HepG2 (cell line): Measurements from ENCODE around the gene MFAP2. TPM values are rescaled to one million over a fixed set of nuclear protein-coding genes. Genes with fewer than 3 reads are reported as not detected.

Experiments
- ATAC-seq: fragments of 200-7000 bp; cut with Tn5 transposase; 3 replicates; pipeline ENCODE4 v1.9.1; 2020; ENCODE audit warnings: mild to moderate bottlenecking, moderate library complexity
- BruUV-seq: library from RNA; stranded (reverse); fragments of 400-500 nt; replicated peaks from 2 replicates; lab custom pipeline; 2021; lab: Mats Ljungman, UMichigan
- CTCF ChIA-PET: fragments of 300-600 bp; formaldehyde crosslinking; extraction: SDS; loops from one replicate; lab custom pipeline; 2021; ENCODE audit warnings: low total read pairs, inconsistent platforms, low intra/inter-chr PET ratio; lab: Yijun Ruan, JAX
- POLR2A ChIA-PET: fragments of 350-600 bp; sonication (Branson Sonifier 250); formaldehyde crosslinking; loops from one replicate; lab custom pipeline; 2020; ENCODE audit warnings: antibody characterized with exemption, inconsistent platforms; lab: Yijun Ruan, JAX
- DNase-seq: peaks from one replicate; pipeline ENCODE4 v3.0.0-alpha.2; 2015; ENCODE audit warnings: low spot score
- FAIRE-seq: peaks from 3 replicates; lab custom pipeline; 2011; peaks lifted over from hg19 to GRCh38; lab: Jason Lieb, UNC
- H2AFZ ChIP-seq: one replicate; pipeline ENCODE4 v1.6.1; 2011; ENCODE audit warnings: low read length, inconsistent platforms
- H3K27ac ChIP-seq: fragments of 300-600 bp; 3 replicates; pipeline ENCODE4 v1.8.0; 2011; ENCODE audit warnings: mixed run types, mild to moderate bottlenecking, mixed read lengths, low read length, inconsistent platforms; ENCODE audit not compliant: insufficient read depth; ENCODE audit errors: extremely low read length
- H3K27me3 ChIP-seq, 2 experiments: fragments of 200-600 bp in 1 of 2; 2 replicates in 1 of 2; 3 replicates in 1 of 2; pipeline versions ENCODE4 v1.6.0 to v1.8.0; 2011; ENCODE audit warnings: low read length in 2 of 2, mild to moderate bottlenecking in 2 of 2, moderate library complexity in 2 of 2, inconsistent platforms in 1 of 2; ENCODE audit not compliant: insufficient read depth in 2 of 2, control insufficient read depth in 1 of 2
- H3K36me3 ChIP-seq, 2 experiments: fragments of 200-600 bp in 1 of 2; replicated peaks in 1 of 2; 2 replicates in 1 of 2; 3 replicates in 1 of 2; pipeline versions ENCODE4 v1.5.1 to v1.8.0; 2011; ENCODE audit warnings: low read length in 2 of 2, inconsistent platforms in 1 of 2; ENCODE audit not compliant: insufficient read depth in 2 of 2, control insufficient read depth in 1 of 2
- H3K4me1 ChIP-seq: 2 replicates; pipeline ENCODE4 v1.5.1; 2012; ENCODE audit warnings: low read length, inconsistent platforms; ENCODE audit not compliant: insufficient read depth
- H3K4me2 ChIP-seq: 2 replicates; pipeline ENCODE4 v1.6.0; 2011; ENCODE audit warnings: low read depth, low read length, inconsistent platforms
- H3K4me3 ChIP-seq, 3 experiments: fragments of 200-600 bp in 1 of 3; sonication (generic), shearing (Covaris generic) in 1 of 3; replicated peaks in 1 of 3; 2 replicates each; pipeline ENCODE4 v1.5.1; 2011 to 2016; ENCODE audit warnings: low read length in 3 of 3, inconsistent platforms in 2 of 3, low read depth in 2 of 3, mild to moderate bottlenecking in 2 of 3, control low read depth in 1 of 3, mixed read lengths in 1 of 3; ENCODE audit not compliant: insufficient read depth in 1 of 3
- H3K79me2 ChIP-seq: one replicate; pipeline ENCODE4 v1.6.1; 2011; ENCODE audit warnings: low read length, inconsistent platforms; ENCODE audit not compliant: insufficient read depth
- H3K9ac ChIP-seq: 2 replicates; pipeline ENCODE4 v1.6.0; 2011; ENCODE audit warnings: mild to moderate bottlenecking, low read depth, low read length, inconsistent platforms; ENCODE audit not compliant: insufficient read depth
- H3K9me3 ChIP-seq: 2 replicates; pipeline ENCODE4 v1.5.1; 2012; ENCODE audit warnings: mild to moderate bottlenecking, low read length
- H4K20me1 ChIP-seq: 2 replicates; pipeline ENCODE4 v1.6.0; 2011; ENCODE audit warnings: inconsistent platforms, mild to moderate bottlenecking, low read length, moderate library complexity; ENCODE audit not compliant: insufficient read depth
- FOXC1 ChIP-seq: sonication (generic); formaldehyde crosslinking; IDR thresholded peaks from 2 replicates; pipeline ENCODE4 v1.8.0; 2022; ENCODE audit warnings: mild to moderate bottlenecking, missing genetic modification reagents, borderline replicate concordance
- GLI4 ChIP-seq: sonication (generic); formaldehyde crosslinking; IDR thresholded peaks from 2 replicates; pipeline ENCODE4 v1.5.1; 2020; ENCODE audit warnings: missing genetic modification reagents, mild to moderate bottlenecking, moderate library complexity, borderline replicate concordance
- HMG20A ChIP-seq: IDR thresholded peaks from 2 replicates; pipeline ENCODE4 v1.6.1; 2016; ENCODE audit warnings: borderline replicate concordance
- MAFK ChIP-seq, 2 experiments: IDR thresholded peaks in 1 of 2; conservative IDR thresholded peaks in 1 of 2; 2 replicates each; pipeline ENCODE4 v1.6.1; 2011; ENCODE audit warnings: improper control_type of control experiment in 2 of 2, low read length in 2 of 2
- PRMT3 ChIP-seq: sonication (generic); formaldehyde crosslinking; IDR thresholded peaks from 2 replicates; pipeline ENCODE4 v1.8.1; 2022; ENCODE audit warnings: low read depth, mild to moderate bottlenecking, moderate library complexity, missing genetic modification reagents, borderline replicate concordance
- RARA ChIP-seq: IDR thresholded peaks from 2 replicates; pipeline ENCODE4 v1.6.1; 2016; ENCODE audit warnings: missing genetic modification reagents, missing compliant biosample characterization
- TBX3 ChIP-seq: fragments of 450-650 bp; IDR thresholded peaks from 2 replicates; pipeline ENCODE4 v1.6.1; 2017; ENCODE audit warnings: antibody characterized with exemption, mild to moderate bottlenecking, inconsistent platforms, borderline replicate concordance
- U2AF2 ChIP-seq: fragments of 200-400 bp; formaldehyde crosslinking; IDR thresholded peaks from 2 replicates; pipeline ENCODE4 v1.6.1; 2017; ENCODE audit warnings: low read depth, mild to moderate bottlenecking, low read length
- ZKSCAN8 ChIP-seq: IDR thresholded peaks from 2 replicates; pipeline ENCODE4 v1.6.1; 2016; ENCODE audit warnings: borderline replicate concordance, missing genetic modification reagents, missing compliant biosample characterization
- ZNF263 ChIP-seq: sonication (generic); formaldehyde crosslinking; IDR thresholded peaks from 2 replicates; pipeline ENCODE4 v1.4.0; 2020; ENCODE audit warnings: missing genetic modification reagents
- ZNF746 ChIP-seq: sonication (generic); formaldehyde crosslinking; IDR thresholded peaks from 2 replicates; pipeline ENCODE4 v1.8.0; 2022; ENCODE audit warnings: mild to moderate bottlenecking, missing genetic modification reagents
- ZNF768 ChIP-seq: sonication (generic); formaldehyde crosslinking; IDR thresholded peaks from 2 replicates; pipeline ENCODE4 v1.4.0; 2020; ENCODE audit warnings: missing genetic modification reagents
- ZSCAN20 ChIP-seq: sonication (generic); formaldehyde crosslinking; IDR thresholded peaks from 2 replicates; pipeline ENCODE4 v1.4.0; 2020; ENCODE audit warnings: missing genetic modification reagents, mild to moderate bottlenecking, borderline replicate concordance
- ZSCAN9 ChIP-seq: IDR thresholded peaks from 2 replicates; pipeline ENCODE4 v1.6.1; 2016; ENCODE audit warnings: borderline replicate concordance
- WGBS: methylation state at CpG from one replicate; pipeline ENCODE4 v1.1.6; 2017; ENCODE audit warnings: low lambda C conversion rate; 5-methylcytosine and 5-hydroxymethylcytosine counted together
- in situ Hi-C: cut with HindIII; loops from 2 replicates; pipeline ENCODE4 v1.10.0; 2017; ENCODE audit warnings: low pct_unique_long_range_greater_than_20kb; ENCODE audit not compliant: extremely low pct_ligation_motif_present
- intact Hi-C: fragments of 100-400 bp; cut with micrococcal nuclease; formaldehyde crosslinking; loops from one replicate; pipeline ENCODE4 v1.10.0; 2022; ENCODE audit not compliant: unreplicated experiment
- polyA plus RNA-seq, 8 experiments: library from polyadenylated mRNA; depleted of rRNA in 3 of 8; stranded (reverse) in 7 of 8; unstranded in 1 of 8; fragments of >200 nt; fragmentation: Illumina TruSeq in 4 of 8; extraction: Trizol in 4 of 8; gene quantifications; 2 replicates each; pipeline versions ENCODE4 v1.2.1 to v1.2.3, GENCODE V29; 2011 to 2016; ENCODE audit warnings: low read depth in 4 of 8, missing spikeins in 1 of 8, mixed read lengths in 1 of 8; ENCODE audit not compliant: insufficient read depth in 1 of 8
- total RNA-seq, 5 experiments: library from RNA; depleted of rRNA; stranded (reverse); fragments of >200 nt; fragmentation: Illumina TruSeq; extraction: Trizol; gene quantifications; 2 replicates each; pipeline ENCODE4 v1.2.3, GENCODE V29; 2016; ENCODE audit warnings: low read depth in 1 of 5
- TF ChIP-seq, protein P1 (sequence below): sonication (generic); formaldehyde crosslinking; IDR thresholded peaks from 2 replicates; pipeline ENCODE4 v1.4.0; 2020; ENCODE audit warnings: mild to moderate bottlenecking, missing genetic modification reagents

MFAP2 gene
- total and polyA plus RNA-seq, 2 of the 13 experiments (the other 11 are each of a cell fraction or from before 2014, with no cell fraction given): 1.1 to 1.4 TPM

DNA sequence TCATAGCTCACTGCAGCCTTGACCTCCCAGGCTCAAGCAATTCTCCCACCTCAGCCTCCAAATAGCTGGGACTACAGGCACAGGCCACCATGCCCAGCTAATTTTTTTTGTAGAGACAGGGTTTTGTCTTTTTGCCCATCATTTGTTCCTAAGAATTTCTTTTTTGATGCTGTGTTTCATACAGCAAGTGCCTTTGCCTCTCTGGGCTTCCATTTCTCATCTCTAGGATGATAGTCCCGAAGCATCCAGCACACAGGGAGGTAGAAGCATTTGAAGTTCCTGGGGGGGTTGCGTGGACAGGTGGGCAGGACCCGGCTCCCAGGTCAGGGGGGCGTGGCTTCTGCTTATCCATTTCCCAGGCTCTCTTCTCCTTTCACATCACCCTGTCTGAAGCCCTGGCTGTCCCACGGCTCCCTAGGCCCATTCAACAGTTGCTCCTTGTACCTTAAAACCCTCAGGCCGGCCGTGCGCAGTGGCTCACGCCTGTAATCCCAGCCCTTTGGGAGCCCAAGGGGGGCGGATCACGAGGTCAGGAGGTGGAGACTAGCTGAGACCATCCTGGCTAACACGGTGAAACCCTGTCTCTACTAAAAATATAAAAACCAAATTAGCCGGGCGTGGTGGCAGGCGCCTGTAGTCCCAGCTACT is 27.9 kb upstream of the MFAP2 start:
- in situ Hi-C loops: no loop called here

DNA sequence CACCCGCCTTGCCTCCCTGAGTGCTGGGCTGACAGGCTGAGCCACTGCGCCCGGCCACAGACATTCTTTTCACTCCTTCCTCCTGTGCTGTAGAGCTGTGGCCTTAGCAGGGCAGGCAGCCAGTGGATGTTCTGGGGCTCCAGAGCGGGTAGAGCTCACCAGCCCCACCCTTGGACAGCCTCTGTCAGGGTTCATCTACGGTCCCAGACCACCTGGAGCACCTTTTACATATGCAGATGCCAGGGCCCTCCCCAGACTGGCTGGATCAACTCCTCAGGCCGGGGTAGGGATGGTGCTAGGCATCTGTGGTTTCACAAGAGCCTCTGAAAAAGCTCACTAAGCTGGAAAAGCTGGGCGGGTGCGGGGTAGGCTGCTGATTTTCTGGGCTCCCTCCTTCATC is 26.7 kb upstream of the MFAP2 start:
- FAIRE-seq: no peak
- BruUV-seq: no TSS peak
- TF ChIP-seq RARA: no peak
- no peak for TF ChIP-seq TBX3
- TF ChIP-seq GLI4: no peak
- TF ChIP-seq MAFK (conservative IDR thresholded peaks at IDR 0.05 in 1 of 2, IDR thresholded peaks at IDR 0.05 in 1 of 2; ENCODE audit: low read length in 2 of 2): no peak
- no peak for TF ChIP-seq ZSCAN20 (CRISPR knock-in tag)
- TF ChIP-seq ZNF746 (CRISPR knock-in tag): no peak
- TF ChIP-seq ZSCAN9 (CRISPR knock-in tag): no peak
- TF ChIP-seq, protein P1, sequence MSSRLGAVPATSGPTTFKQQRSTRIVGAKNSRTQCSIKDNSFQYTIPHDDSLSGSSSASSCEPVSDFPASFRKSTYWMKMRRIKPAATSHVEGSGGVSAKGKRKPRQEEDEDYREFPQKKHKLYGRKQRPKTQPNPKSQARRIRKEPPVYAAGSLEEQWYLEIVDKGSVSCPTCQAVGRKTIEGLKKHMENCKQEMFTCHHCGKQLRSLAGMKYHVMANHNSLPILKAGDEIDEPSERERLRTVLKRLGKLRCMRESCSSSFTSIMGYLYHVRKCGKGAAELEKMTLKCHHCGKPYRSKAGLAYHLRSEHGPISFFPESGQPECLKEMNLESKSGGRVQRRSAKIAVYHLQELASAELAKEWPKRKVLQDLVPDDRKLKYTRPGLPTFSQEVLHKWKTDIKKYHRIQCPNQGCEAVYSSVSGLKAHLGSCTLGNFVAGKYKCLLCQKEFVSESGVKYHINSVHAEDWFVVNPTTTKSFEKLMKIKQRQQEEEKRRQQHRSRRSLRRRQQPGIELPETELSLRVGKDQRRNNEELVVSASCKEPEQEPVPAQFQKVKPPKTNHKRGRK (CRISPR knock-in tag): no peak
- TF ChIP-seq, all 625 proteins: peak for 0
- H3K27me3 ChIP-seq: no peaks in the 10 kb centered on the region
- intact Hi-C loops: no loop called here
- no peaks in the 10 kb centered on the region for H3K9me3 ChIP-seq
- in situ Hi-C loops: no loop called here
- H3K9ac ChIP-seq: no peak overlapping the region
- 100% methylated on average over 6 of the region's 8 CpGs for WGBS
- ATAC-seq: no peak
- H3K4me3 ChIP-seq: no peak overlapping the region
- H3K27ac ChIP-seq: no peak overlapping the region
- DNase-seq: no peak
- no peak overlapping the region for H2AFZ ChIP-seq
- ChIA-PET CTCF (no interaction called here), POLR2A (no interaction called here)
- H3K36me3 ChIP-seq: peaks cover 6 to 22% of the 10 kb centered on the region in 2 experiments; a peak in 2 of 5 replicates
- H3K4me1 ChIP-seq: peaks cover 20% of the 10 kb centered on the region
- no peak overlapping the region for H3K4me2 ChIP-seq
- no peaks in the 10 kb centered on the region for H4K20me1 ChIP-seq
- no peaks in the 10 kb centered on the region for H3K79me2 ChIP-seq

More for the DNA sequence above, 27.9 kb upstream of the MFAP2 start:
- Histone ChIP-seq H2AFZ (no peak overlapping the region), H3K4me2 (no peak overlapping the region), H3K9ac (no peak overlapping the region), H3K27me3 (no peaks in the 10 kb centered on the region), H3K79me2 (no peaks in the 10 kb centered on the region), H3K27ac (no peak overlapping the region), H3K36me3 (peaks cover 1 to 13% of the 10 kb centered on the region in 2 experiments; a peak in 1 of 5 replicates), H4K20me1 (no peaks in the 10 kb centered on the region), H3K4me3 (no peak overlapping the region), H3K4me1 (peaks cover 33% of the 10 kb centered on the region), H3K9me3 (no peaks in the 10 kb centered on the region)
- no peak for TF ChIP-seq ZKSCAN8 (CRISPR knock-in tag)
- TF ChIP-seq U2AF2: no peak
- no peak for TF ChIP-seq PRMT3 (CRISPR knock-in tag)
- no peak for TF ChIP-seq HMG20A (CRISPR knock-in tag)
- no peak for TF ChIP-seq ZNF263 (CRISPR knock-in tag)
- no peak for TF ChIP-seq FOXC1
- peak; percentile 76 for TF ChIP-seq ZNF768 (CRISPR knock-in tag)
- BruUV-seq: no TSS peak
- ATAC-seq: no peak
- intact Hi-C loops: no loop called here
- no peak for FAIRE-seq
- no peak for DNase-seq
- WGBS: 96% methylated on average over 13 of the region's 15 CpGs
- CTCF ChIA-PET: no interaction called here
- POLR2A ChIA-PET: no interaction called here
